COLO829 (cell line): ENCODE measurements around the gene CFD.
"Not testable (repeated sequence)": the region's sequence is repeated elsewhere in the genome, so short reads cannot be mapped to it uniquely, and the experiment has no call there.

Experiments
- DNase-seq: peaks from one replicate; pipeline ENCODE4 v3.0.0; 2012; ENCODE audit warnings: low spot score

CFD gene

DNA sequence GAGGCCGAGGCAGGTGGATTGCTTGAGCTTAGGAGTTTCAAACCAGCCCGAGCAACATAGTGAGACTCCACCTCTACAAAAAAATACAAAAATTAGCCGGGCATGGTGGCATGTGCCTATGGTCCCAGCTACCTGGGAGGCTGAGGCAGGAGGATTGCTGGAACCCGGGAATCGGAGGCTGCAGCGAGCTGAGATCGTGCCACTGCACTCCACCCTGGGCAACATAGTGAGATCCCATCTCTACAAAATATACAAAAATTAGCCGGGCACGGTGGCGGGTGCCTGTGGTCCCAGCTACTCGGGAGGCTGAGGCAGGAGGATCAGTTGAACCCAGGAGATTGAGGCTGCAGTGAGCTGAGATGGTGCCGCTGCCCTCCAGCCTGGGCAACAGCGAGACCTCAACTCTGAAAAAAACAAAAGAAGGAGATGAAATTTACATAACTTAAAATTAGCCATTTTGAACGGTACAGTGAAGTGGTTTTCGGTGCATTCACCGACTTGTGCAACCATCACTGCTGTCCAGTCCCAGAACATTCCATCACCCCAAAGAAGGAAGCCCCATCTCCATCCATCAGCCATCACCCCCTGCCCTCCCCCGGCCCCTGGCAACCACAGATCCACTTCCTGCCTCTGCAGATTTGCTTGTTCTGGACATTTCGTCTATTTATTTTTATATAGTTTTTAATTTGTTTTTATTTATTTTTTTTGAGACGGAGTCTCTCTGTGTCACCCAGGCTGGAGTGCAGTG, 33.4 kb upstream of the CFD start:
- no peak for DNase-seq

DNA sequence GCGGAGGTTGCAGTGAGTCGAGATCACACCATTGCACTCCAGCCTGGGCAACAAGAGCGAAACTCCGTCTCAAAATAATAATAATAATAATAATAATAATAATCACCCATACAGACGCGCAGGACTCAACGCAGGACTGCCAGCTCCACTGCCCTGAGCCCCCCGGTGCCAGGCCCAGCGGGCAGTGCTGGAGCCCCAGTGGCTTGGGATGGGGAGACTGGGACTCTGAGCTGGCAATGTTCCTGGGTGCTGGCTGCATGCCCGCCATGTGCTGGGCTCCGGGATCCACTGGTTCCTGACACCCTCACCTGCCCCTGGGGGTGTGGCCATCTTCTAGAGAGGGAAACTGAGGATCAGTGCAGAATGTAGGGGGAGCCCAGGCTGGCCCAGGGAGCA, 32.2 kb upstream of the CFD start:
- DNase-seq = no peak

DNA sequence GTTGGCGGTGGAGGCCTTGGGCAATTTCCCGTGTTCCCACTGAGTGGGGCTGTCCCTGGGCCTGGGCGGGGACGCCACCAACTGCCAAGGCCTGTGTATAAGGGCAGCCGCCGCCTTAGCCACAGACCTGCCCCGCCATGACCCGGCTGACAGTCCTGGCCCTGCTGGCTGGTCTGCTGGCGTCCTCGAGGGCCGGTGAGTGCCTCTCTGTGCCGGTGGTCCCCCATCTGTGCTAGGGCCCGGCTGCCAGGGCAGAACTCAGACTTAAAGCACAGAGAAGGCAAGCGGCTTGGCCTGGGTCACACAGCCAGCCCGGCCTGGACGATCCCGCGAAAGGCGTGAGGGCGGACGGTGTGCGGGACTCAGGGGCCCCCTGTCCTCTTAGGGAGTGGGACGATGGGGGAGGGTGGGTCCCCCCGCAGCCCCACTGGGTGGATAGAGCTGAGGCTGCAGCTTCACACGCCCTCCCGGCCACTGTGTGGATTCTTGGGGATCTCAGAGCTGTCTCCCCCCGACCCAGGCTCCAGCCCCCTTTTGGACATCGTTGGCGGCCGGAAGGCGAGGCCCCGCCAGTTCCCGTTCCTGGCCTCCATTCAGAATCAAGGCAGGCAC, 31.6 kb upstream of the CFD start, which contains the start of gene AZU1:
Gene AZU1, plus strand, starts transcription at position 128 of the 612 bp plus-strand sequence. Its CDS starts 10 bp downstream, at position 138.
- no peak for DNase-seq

DNA sequence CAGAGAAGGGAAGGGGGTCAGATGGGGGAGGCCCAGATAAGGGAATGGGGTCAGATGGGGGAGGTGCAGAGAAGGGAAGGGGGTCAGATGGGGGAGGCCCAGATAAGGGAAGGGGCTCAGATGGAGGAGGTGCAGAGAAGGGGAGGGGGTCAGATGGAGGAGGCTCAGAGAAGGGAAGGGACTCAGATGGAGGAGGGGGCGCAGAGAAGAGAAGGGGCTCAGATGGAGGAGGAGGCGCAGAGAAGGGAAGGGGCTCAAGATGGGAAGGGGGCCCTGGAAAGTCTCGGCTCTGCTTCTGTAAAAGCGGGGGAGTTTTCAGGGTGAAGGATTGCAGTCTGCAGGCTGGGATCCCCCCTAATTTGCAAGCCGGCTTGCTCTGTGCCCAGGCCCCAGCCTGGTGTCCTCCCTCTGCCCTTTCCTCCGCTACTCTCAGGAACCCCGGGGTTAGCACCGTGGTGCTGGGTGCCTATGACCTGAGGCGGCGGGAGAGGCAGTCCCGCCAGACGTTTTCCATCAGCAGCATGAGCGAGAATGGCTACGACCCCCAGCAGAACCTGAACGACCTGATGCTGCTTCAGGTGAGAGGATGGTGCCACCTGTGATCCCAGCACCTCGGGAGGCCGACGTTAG, 30.2 kb upstream of the CFD start:
- DNase-seq = no peak

DNA sequence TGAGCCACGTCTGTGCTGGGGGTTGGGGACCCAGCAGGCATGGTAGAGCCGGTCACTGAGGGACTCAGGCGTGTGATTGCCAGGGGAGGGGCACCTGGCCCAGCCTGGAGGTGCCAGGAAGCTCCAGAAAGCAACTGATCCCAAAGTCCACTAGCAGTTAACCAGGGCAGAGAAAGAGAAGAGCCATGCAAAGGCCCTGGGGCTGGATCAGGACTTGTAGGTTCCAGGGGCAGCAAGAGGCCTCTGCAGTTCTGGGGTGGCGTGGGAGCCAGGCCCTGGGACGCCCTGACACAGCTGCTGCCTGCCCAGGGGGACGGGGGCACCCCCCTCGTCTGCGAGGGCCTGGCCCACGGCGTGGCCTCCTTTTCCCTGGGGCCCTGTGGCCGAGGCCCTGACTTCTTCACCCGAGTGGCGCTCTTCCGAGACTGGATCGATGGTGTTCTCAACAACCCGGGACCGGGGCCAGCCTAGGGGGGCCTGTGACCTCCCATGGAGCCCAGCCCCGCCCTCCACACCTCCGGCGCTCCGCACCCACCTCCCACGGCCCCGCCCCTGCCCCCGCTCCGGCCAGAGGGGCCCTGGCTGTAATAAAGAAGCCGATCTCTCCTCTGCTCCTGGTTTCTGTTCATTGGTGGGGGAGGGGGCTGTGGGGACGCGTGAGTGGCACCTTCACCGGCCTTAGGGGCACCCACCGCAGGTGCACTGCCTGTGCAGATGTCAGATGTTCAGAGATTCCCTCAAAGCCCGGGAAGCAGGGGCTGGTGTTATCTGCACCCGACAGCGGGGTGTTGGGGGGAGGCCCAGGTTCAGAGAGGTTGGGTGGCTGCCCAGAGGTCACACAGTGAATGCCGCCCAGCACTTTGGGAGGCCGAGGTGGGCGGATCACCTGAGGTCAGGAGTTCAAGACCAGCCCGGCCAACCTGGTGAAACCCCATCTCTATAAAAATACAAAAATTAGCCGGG, 27.8 kb upstream of the CFD start:
- no peak for DNase-seq

DNA sequence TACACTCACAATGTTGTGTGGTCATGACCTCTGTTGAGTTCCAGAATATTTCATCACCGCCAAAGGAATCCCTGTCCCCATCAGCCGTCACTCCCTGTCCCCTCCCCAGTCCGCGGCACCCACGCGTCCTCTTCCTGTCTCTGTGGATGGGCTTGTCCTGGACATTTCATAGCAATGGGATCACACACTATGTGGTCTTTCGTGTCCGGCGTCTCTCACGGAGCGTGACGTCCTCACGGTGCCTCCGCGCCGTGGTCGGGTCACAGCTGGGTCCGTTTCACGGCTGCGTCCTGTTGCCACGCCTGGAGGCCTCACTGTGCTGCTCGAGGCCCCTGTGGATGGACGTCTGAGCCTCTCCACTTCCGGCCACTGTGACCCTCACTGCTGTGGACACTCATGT, 25.2 kb upstream of the CFD start:
- no peak for DNase-seq

DNA sequence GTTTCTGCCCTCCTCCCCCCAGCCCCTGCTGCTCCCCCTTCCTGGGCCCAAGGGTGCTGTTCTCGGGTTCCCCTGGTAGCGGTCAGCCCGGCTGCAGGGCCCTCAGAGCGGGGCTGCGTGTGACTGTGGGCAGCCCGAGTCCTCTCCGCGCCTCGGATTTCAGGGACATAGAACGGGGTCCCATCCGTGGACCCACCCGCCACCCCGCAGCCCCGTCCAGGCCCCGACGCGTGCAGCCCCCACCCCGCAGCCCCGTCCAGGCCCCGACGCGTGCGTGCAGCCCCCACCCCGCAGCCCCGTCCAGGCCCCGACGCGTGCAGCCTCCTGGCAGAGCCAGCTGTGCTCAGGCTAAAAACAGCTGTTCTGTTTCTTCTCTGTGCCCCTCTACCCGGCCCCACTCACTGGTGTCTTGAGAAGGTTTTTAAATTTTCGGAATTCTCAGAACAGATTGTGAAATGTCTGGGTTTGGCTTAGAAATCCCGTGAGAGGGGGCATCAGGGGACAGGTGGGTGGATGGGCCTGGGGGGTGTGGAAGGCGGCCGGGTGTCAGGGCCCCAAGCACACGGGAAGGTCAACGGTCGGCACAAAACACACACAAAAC, 24.2 kb upstream of the CFD start:
- no peak for DNase-seq

DNA sequence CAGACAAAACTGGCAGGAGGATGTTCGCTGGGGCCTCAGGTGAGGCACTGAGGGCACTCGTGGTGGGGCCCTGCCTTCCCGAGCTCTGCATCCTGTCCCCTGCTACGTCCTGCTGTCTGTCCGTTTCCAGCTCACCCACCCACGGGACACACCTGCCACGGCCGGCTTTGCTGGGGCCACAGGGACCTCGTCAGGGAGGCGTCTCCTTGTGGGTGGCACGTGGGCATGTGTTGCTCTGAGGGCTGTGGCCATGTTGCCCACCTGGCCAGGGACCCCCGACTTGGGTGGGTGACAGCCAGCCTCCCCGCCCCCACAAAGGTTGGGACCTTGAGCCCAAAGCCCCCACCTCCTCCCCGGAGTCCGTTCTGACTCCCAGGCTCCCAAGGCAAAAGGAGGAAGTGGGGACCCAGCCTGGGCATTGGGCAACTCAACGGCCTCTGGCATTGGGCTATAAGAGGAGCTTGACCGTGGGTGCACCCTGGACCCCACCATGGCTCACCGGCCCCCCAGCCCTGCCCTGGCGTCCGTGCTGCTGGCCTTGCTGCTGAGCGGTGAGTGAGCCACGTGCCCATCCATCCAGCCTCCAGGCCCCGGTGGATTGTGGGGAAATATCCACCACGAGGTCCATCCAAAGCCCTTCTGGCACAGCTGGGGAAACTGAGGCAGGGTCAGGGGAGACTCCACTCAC, 18.8 kb upstream of the CFD start, which contains the start of gene PRTN3:
Gene PRTN3, plus strand, starts transcription at position 481 of the 688 bp plus-strand sequence. Its CDS starts 10 bp downstream, at position 491.
- DNase-seq = no peak

DNA sequence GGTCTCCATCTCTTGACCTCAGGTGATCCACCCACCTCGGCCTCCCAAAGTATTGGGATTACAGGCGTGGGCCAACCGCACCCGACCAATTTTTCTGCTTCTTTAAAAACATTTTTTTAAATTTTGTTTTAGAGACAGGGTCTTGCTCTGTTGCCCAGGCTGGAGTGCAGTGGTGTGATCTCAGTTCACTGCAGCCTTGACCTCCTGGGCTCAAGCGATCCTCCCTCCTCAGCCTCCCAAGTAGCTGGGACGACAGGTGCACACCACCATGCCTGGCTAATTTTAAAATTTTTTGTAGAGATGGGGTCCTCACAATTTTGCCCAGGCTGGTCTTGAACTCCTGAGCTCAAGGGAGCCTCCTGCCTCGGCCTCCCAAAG, 16.7 kb upstream of the CFD start:
- DNase-seq = not testable (repeated sequence)

DNA sequence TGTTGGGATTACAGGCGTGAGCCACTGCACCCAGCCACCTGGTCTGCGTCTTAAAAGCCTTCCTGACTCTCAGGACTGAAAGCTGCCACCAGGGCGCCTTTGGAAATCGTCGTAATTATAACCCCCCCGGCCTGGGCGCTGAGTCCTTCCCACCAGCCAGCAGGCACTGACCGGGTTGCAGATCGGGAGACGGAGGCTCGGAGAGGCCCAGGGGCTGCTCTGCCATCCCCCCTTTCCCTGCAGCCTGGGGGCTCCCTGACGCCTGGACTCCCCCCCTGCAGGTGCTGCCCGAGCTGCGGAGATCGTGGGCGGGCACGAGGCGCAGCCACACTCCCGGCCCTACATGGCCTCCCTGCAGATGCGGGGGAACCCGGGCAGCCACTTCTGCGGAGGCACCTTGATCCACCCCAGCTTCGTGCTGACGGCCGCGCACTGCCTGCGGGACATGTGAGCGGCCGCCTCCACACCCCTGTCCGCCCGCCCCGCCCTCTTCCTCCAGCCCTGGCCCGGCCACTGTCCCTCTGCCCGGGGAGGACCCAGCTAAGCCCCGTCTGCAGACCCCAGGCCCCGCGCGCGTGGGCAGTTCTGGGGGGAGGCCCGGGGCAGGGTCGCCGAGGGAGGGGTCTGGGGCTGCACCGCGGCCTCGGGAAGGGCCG, 16.2 kb upstream of the CFD start:
- DNase-seq = no peak

DNA sequence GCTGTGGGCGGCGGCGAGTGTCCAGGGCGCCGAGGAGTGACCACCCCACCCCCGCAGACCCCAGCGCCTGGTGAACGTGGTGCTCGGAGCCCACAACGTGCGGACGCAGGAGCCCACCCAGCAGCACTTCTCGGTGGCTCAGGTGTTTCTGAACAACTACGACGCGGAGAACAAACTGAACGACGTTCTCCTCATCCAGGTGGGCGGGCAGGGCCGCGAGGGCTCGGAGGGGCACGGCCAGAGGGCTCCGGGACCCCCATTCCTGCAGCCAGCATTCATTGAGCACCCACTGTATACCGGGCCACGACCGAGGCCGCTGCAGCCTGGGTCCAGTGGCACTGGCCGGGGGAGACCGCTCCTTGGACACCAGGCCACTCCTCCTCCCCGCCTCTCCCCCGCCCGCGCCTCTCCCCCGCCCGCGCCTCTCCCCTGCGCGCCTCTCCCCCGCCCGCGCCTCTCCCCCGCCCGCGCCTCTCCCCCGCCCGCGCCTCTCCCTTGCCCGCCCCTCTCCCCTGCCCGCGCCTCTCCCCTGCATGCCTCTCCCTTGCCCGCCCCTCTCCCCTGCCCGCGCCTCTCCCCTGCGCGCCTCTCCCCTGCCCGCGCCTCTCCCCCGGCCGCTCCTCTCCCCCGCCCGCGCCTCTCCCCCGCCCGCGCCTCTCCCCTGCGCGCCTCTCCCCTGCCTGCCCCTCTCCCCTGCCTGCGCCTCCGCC, 15.5 kb upstream of the CFD start:
- DNase-seq = no peak

DNA sequence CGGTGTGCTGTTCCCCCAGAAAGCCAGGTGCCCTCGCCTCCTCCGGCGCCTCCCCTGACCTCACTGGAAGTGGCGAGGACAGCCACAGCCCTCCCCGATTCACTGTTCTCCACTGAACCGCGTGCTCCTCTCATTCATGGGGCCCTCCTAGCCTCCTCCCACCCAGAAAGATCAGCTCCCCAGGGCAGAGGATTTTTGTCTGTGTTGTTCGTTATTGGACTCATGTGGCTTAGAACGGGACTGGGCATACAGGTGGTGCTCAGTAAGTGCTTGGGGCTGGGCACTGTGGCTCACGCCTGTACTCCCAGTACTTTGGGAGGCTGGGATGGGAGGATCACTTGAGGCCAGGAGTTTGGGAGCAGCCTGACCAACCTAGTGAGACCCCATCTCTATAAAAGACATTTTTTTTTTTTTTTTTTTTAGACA, 14.9 kb upstream of the CFD start:
- no peak for DNase-seq

DNA sequence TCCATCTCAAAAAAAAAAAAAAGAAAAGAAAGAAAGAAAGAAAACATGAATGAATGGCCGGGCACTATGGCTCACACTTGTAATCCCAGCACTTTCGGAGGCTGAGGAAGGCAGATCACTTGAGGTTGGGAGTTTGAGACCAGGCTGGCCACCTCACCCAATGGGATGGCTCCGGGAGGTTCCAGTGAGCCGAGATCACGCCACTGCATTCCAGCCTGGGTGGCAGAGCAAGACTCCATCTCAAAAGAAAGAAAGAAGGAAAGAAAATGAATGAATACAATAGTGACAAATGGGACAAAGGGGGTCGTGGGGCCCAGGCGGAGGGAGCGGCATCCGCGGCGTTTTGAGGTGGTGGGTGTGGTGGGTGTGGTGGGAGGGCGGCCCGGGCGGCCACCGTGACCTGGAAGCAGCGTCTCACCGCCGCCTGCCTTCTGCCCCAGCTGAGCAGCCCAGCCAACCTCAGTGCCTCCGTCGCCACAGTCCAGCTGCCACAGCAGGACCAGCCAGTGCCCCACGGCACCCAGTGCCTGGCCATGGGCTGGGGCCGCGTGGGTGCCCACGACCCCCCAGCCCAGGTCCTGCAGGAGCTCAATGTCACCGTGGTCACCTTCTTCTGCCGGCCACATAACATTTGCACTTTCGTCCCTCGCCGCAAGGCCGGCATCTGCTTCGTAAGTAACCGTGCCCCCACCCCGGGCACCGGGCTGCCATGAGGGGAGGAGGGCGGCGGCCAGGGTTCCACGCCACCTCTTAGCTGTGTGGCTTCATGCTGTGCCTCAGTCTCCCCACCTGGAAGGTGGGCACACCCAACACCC, 13.6 kb upstream of the CFD start:
- no peak for DNase-seq

DNA sequence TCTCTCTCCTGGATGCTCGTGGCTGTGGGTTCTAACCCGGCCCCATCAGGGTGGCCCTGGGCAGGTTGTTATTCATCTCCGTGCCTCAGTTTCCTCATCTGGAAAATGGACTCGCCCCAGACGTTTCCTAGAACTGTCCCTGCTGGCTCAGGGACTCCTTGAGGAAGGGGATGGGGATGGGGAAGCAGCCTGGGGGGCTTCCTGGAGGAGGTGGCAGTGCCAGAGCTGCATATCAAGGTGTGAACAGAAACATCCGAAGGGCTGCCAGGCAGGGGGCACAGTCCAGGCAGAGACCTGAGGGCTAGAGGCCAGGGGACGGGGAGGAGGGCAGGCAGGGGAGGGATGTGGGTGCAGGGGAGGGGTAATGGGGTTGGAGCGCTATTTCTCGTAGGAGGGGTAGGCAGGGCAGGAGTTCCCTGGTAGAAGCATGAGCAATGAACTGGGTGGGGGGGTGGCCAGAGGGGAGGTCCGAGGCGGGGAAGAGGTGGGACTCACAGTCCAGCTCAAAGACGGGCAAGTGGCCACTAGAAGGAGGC, 11.0 kb upstream of the CFD start:
- DNase-seq = no peak

DNA sequence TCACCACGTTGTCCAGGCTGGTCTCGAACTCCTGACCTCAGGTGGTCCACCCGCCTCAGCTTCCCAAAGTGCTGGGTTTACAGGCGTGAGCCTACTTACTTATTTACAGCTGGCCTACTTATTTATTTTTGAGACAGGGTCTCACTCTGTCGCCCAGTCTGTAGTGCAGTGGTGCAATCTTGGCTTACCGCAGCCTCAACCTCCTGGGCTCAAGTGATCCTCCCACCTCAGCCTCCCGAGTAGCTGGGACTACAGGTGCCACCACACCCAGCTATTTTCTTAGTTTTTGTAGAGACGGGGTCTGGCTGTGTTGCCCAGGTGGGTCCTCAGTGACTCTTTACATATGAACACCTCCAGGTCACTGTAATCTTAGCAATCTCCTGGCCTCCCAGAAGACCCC, 10.3 kb upstream of the CFD start:
- not testable (repeated sequence) for DNase-seq

DNA sequence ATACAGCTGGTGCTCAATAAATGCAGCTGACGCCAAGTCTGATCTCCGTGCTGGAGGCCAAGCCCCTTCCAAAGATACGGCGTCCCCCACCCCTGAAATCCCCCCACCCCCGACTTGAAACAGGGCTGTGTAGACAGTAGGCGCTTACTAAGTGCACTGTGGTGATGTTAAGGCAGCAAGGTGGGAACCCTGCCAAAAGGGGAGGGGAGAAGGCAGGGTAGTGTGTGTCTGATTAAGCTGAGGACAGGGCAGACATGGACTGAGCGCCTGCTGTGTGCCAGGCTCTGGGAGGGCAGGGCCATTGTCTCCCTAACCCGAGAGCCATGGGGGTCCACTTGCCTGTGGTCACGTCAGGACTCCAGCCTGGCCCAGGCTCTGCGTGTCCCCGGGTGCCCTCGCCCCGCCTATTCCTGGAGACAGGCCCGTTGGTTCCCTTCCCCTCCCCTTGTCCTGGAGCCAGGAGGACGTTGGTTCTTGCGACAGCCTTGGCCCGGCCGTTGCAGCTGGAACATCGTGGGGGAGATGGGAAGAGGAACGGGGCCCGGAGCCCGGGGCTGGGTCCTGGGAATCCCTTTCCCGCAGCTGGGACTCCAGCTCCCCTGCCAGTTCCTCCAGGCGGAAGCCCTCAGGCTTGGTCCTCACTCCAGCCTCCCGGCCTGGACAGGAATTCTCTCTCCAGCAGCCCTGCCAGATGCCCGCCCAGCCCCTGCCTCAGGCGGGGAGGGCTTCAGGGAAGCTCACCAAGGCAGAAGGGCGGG, 9.1 kb upstream of the CFD start:
- DNase-seq = no peak

DNA sequence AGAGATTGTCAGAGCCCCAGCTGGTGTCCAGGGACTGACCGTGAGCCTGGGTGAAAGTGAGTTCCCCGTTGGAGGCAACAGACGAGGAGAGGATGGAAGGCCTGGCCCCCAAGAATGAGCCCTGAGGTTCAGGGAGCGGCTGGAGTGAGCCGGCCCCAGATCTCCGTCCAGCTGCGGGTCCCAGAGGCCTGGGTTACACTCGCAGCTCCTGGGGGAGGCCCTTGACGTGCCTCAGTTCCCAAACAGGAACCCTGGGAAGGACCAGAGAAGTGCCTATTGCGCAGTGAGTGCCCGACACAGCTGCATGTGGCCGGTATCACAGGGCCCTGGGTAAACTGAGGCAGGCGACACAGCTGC, 8.5 kb upstream of the CFD start:
- no peak for DNase-seq
